GM19452 (cell line): ENCODE results near the gene POLR3A.
"Not testable (repeated sequence)": the region's sequence is repeated elsewhere in the genome, so short reads cannot be mapped to it uniquely, and the experiment has no call there.

Experiments
- ATAC-seq: cut with Tn5 transposase; IDR thresholded peaks from one replicate; pipeline ENCODE4 v1.9.1; 2021; ENCODE audit not compliant: unreplicated experiment

POLR3A gene

DNA sequence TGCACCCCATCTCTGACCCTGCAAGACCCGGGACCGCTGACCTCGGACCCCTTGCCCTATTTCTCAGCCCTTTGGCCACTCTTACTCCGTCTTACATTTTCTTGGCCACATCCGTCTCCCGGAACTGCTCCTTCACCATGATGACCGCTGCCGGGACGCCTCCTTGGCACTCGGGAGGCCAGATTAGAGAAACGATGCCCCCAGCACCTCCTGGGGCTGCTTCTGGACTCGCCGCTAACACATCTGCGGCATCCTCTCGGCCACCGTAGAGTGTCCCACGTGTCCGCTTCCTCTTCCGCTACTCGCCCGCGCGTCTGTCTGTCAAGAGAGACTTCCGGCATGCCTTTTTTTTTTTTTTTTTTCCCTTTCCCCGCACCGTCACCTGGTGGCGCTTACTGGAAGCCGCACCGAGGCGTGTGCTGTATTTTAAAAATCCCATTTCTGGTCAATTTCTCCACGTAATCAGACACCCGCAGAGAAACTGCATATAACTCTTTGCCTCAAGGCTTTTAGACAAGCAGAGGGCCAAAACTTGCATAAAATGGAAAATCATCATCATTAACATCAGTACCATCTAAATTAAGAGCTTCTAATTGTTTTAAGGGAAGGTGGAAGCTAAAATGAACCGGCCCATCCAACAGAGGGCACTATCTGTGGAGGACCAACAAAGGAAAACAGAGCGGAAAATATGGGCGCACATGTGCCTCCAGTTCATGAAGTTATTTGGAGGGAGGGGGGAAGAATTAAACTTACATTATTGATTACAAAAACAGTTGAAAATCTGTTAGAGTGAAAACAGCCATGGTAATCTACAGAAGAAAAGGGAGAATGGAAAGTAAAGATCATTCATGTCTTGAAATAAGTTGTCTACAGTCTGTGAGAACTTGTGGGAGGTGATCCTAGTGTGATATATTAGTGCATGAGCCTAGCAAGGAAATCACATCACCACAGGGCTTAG, at the start of gene POLR3A:
TSS of gene POLR3A (minus strand) at position 247 of the 958 bp plus-strand sequence. CDS start at position 139, 108 bp downstream.
- ATAC-seq = peak; percentile 67

DNA sequence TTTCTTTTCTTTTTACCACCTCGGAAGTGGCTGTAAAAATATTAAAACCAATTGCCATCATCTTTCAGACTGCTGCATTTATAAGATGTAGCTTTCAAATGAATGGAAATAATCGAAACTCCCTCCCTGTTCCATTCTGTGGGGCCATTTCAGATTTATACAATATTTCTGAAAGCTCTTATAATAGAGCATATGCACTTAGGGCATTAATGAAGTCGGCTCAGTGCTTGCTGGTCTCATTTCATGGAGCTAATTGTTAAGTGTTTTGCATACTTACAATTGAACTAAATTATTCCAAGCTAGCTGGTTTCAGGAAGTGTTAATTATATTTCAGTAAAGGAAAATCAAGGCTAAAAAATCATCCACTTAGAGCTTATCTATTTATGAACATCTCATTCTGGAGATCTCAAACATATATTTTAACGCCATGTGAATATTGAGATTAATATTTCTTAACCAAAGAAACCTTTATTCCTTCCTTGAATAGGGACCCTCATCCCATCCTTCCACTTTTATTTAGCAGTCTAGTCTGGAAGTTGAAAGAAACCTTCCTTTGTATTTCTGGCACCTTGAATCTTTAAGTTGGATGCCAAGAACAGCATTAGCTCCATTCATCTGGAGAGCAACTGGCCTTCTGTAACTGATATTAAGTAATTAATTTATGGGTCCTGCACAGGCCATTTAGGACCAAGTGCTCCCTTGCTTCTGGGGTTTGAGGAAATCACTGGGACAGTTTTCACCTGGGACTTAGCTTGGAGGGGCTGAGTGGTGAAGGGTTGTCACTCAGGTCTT, 49.4 kb upstream of the POLR3A start:
- no peak for ATAC-seq

DNA sequence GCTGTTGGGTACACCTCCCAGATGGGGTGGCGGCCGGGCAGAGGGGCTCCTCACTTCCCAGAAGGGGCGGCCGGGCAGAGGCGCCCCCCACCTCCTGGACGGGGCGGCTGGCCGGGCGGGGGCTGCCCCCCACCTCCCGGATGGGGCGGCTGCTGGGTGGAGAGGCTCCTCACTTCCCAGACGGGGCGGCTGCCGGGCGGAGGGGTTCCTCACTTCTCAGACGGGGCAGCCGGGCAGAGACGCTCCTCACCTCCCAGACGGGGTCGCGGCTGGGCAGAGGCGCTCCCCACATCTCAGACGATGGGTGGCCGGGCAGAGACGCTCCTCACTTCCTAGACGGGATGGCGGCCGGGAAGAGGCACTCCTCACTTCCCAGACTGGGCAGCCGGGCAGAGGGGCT, 46.5 kb upstream of the POLR3A start:
- not testable (repeated sequence) for ATAC-seq

DNA sequence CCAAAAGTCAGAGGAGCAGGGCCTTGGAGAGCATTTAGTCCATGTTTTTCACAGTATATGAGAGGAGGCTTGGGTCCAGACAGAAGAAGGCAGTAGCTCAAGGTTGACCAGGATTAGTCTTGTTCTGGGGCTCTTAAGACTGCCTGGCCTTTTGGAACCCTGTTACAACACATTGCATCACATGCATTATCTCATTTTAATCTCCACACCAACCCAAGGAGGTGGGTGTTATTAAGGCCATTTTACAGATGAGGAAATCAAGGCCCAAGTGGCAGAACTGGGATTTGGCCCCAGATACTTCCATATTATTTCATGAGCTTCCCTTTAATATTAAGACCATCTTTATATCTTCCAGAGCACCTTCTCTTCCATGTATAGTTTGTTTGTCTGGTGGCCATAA, 43.2 kb upstream of the POLR3A start:
- ATAC-seq = no peak

DNA sequence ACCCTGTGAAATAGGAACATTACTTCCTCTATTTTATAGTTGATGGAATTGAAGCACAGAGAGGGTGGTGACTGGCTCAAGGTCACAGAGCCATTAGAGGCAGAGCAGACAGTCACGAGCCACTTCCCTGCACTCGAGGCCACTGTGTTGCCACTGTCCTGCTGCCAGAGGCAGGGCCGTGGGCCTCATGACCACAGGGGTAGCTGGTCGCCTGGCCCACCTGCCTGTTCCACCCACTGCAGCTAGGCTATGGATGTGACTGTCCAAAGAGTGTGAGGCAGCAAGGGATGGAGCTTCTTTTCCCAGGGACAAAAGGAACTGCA, 42.5 kb upstream of the POLR3A start:
- ATAC-seq = no peak

DNA sequence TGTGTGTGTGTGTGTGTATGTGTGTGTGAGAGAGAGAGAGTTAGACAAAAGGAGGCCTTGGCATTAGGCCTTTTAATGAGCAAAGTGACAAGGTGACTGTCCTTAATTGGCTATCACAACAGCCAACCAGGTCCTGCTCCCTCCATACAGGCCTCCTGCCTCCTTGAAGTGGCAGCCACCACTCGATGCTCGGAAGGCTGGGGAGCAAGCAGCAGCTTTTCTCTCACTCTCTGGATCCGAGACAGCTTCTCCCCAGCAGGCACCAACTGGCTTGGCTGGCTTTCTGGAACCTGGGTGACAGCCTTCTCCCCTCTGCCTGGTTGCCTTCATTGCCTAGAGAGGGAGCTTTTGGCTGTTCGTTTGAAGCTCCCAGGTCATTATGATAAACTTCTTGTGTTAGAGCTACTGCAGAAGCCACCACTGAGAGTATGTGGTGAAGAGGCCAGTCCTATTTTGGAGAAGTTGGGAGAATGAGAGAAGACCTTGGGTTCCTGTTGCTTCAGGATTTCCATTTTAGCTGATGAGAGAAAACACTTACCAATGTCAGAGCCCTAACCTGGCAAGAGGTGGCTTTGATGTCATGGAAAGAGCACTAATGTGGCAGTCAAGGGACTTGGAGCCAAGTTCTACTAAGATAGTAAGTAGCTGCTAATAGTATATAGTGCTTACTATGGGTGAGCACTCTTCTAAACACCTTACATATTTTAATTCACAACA, 42.0 kb upstream of the POLR3A start:
- ATAC-seq = no peak

DNA sequence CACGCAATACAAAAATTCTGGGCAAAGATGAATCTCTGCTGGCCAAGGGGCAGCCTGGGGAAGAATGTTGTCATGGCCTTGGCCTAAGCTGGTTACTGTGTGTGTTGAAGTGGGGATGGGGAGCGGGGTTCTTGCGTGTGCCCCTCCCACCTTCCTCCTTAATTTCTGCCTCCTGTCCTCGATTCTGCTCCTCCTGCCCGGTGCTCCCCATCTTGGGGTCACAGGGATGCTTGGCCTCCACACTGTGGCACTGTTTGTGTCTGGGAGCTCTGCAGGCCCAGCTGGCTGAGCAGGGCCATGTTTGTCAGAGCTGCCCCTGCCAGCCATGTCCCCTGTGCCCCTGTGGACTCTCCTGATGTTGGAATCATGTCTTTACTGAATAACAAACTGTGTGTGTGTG, 41.4 kb upstream of the POLR3A start:
- no peak for ATAC-seq

DNA sequence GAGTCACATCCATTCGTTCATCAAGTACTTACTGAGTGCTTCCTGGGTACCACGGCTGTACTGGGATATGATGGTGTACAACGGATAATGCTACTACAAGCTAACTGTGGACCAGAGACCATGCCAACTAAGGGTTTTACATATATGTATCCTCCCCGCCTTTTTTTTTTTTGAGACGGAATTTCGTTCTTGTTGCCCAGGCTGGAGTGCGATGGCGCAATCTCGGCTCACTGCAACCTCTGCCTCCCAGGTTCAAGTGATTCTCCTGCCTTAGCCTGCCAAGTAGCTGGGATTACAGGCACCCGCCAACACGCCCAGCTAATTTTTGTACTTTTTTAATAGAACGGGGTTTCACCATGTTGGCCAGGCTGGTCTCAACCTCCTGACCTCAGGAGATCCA, 40.7 kb upstream of the POLR3A start:
- not testable (repeated sequence) for ATAC-seq

DNA sequence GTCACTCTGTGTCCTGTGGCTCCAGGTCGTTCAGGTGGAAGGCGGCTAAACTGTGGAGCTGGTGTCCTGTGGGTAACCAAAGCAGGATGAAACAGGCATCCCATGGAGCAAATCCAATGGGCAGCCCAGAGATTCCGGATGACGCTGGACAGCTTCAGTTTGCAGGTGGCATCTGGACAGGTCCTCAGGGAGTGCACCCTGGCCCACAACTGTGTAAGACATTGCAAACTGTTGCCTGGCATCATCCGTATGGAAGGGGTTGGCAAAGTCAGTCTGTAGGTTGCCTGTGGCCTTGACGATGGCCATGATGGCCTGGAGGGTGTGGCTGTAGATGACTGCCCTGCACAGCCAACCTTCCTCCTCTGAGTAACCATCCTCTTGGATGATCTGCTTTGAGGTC, 39.8 kb upstream of the POLR3A start:
- ATAC-seq = no peak

DNA sequence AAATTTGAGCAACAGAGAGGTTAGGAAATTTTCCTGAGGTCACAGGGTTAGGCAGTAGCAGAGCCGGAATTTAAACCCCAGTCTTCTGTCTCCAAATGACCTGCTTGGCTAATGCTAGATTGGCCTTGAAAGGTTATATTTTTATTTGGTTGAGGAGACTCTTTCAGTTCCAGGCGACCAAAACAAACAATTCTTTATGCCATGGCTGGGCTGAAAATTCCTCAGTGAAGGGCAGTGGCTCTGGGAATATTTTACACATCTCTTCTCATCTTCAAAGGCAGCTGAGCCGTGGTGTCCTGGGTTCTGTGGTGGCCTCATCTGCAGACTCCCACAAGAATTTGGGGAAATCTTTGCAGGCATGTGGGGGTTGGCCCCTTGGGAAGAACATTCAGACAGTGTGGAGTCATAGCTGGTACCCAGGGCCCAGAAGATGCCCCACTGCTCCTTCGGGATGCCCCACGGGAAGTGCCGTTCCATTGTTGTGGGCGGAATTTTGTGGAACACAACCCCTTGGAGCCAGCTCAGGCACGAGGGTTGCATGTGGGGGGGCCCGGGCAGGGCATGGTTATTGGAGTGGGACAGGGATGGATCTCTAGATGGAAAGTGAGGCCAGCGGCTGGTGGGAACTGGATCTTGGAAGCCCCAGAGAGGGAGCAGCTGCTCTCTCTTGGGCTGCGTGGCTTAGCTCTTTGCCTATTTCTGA, 37.6 kb upstream of the POLR3A start:
- ATAC-seq = no peak

DNA sequence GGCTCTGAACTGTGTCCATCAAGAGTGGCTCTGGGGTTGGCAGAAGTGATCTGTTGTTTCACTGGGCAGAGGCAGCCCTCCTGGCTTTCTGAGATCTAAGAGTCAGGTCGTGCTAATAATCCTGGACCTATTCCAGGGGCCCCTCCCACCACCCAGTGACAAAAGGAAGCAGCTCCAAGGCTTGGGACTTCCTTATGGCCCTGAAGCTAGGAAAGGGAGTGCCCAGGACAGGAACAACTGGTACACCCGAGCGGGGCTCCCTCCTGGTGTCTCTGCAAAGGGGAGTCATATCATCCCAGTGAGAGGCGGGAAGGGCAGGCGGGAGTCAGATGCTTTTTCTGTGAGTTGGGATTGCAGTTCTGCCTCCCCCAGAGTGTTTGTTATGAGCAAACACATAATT, 36.7 kb upstream of the POLR3A start:
- no peak for ATAC-seq

DNA sequence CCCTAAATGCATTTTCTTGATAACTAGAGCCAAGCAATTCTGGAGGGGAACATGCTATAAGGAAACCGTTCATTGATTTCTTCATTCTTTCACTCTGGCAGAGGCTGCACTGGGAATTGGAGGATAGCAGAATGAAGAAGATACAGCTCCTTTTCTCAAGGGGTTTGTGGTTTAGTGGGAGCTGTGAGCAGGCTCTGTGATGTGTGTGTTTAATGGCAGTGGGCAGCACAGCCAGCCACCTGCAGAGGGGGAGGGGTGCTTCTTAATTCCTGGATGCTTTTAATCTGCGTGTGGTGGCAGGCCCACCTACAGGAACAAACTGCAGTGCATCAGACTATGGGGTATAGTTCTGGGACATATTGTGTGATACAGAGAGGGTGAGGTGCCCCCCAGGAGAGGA, 36.3 kb upstream of the POLR3A start:
- ATAC-seq = no peak

DNA sequence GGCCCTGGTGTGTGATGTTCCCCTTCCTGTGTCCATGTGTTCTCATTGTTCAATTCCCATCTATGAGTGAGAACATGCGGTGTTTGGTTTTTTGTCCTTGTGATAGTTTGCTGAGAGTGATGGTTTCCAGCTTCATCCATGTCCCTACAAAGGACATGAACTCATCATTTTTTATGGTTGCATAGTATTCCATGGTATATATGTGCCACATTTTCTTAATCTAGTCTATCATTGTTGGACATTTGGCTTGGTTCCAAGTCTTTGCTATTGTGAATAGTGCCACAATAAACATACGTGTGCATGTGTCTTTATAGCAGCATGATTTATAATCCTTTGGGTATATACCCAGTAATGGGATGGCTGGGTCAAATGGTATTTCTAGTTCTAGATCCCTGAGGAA, 35.6 kb upstream of the POLR3A start:
- not testable (repeated sequence) for ATAC-seq

DNA sequence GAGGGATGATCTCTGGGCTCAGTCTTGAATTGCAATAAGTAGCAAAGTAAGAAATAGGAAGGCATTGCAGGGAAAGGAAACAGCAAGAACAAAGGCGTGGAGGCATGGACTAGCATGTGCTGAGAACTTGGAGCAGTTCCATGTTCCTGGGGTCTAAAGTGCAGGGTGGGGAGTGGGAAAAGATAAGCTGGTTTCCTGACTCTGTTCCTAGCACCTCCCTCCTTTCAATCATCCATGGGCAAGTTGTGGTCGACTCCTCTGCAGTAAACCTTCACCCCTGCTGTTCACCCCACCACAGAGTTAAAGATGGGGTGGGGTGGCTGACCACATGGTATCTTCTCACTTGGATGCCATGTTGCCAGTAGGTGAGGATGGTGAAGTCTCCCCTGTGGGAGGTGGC, 33.9 kb upstream of the POLR3A start:
- ATAC-seq = no peak

DNA sequence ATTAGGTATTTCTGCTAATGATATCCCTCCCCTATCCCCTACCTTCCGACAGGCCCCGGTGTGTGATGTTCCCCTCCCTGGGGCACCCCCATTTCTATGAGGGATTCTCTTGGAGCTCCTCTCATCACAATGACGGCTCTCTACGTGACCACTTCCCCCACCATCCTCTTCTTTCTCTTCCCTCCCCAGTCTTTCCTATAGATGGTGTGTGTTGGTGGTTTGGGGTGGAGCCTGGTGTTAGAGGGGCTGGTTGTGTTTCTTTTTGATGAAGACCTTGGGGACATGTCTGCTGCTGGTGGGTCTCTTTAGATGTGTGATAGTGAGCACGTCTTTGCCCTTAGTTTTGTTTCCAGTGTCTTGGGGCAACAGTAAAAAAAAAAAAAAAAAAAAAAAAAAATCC, 33.0 kb upstream of the POLR3A start:
- no peak for ATAC-seq

DNA sequence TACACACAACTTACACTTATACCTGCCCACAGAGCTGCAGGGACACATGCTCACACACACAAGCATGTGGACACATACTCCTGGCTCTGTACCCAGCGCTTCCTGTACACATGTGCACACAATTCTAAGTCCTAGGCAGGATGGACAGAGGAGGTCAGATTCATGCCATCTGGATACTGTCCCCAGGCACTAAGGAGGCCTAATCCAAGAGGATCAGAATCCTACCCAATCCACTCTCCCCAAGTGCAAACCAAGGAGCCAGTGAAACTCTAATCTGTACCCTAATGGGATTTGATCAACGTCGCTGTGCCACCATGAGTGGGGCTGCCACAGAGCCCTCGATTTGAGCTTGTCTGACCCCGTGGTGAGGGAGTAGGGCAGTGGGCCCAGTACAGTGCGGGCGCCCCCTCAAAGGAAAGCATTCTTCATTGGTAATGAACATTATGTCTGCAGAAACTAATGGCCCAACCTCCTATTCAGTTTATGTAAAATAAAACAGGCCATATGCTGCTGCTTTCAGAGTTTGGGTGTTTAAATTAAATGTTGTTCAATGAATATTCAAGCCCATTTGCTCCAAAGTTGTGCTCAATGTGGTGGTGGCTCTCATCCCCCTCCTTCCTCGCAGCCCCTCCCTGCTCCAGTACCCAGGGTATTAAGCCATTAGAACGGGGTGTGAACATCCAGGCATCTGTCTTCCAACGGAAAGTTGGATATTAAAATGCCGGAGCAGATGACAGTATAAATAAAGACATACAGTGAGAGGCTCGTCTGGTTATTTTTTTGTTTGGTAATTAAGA, 30.8 kb upstream of the POLR3A start:
- no peak for ATAC-seq

DNA sequence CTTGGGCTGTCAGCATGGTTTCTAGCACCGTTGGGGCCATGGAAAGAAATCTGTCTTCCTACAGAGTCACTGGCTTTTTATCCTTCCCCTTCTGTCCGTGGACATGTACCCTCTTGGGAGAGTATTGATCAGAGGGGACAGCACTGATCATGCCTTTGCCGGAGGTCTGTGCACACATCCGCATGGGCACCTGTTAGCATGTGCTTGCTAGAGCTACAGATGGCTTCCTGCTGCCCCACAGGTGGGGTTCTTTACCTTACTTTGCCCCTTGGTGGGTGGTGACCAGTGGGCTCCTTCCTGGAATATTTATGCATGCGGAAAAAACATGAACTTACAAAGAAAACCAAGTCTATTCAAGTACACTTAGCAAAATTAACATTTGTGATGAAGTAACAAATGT, 29.2 kb upstream of the POLR3A start:
- no peak for ATAC-seq

DNA sequence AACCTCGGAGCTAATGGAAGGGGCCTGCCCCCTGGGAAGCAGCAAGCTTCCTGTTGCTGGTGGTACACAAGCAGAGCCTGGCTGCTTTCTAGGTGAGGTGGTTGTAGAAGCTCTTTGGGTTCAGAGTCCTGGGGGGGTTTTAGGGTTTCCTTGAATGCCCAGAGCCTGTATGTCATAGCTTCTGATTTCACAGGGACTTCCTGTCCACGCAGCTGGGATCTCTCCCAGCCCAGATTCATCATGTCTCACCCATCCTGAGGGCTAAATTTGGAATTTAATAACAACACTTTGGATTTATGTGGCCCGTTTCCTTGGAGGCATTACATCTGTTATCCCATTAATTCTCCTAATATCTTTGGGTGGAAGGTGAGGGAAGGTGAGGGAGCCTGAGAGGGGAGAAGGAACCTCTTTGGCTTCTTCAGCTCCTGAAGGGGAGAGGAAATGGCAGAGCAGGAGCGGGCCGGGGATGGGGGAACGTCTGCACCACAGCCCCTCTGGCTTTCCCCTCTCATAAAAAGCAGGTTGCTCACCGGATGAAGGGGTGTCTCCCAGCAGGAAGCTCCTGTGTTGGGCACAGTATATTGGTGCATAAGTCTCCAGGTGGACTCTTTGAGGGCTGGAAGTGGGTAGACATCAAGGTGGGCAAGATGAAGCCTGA, 24.0 kb upstream of the POLR3A start:
- no peak for ATAC-seq

DNA sequence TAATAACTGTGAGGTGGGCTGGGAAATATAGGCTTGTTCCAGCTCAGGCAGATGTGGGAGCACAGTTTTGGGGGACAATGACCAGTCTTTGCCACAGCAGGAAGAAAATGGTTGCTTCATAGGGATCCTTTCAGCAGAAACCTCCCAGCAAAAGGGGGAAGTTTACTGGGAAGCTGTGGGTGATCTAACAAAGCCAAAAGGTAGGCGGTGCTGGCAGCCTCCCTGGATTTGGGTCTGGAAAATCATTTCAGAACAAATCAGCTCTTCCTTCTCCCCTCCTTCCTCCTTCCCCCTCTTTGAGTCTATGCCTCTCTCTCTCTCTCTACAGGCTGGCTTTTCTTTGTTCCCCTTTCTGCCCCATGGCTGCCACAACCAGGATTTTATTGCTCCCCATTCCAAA, 20.5 kb upstream of the POLR3A start:
- ATAC-seq = no peak
